HG02840 (cell line): ENCODE data around the gene TMEM132D.

Experiments
- ATAC-seq: cut with Tn5 transposase; IDR thresholded peaks from one replicate; pipeline ENCODE4 v1.9.1; 2021; ENCODE audit warnings: mild to moderate bottlenecking, moderate library complexity, moderate number of reproducible peaks; ENCODE audit not compliant: unreplicated experiment, low FRiP score

TMEM132D gene

GRCh38 chr12:129606239-129606638 lies 297.6 kb downstream of the TMEM132D start:
- no peak for ATAC-seq

DNA sequence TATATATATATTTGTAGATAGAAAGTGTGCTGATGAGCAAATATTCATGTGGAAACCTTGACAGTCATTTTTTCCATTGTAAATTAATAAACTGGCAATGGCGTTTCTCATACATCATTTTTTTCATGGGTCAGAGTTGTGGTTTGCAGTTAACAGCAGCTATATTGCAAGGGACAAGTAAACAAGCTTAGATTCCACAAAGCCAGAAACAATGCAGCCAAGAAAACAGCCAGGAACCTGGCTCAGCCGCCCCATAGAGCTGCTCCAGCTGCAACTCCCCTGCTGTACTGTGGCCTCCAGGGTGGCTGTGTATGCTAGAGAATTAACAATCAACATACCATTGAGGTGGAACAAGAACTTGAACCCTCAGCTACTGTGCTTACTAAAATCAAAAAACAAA lies 298.2 kb downstream of the TMEM132D start:
- ATAC-seq, result no peak

- ATAC-seq, result no peak
These were observed 299.3 kb downstream of the TMEM132D start for GRCh38 chr12:129604506-129604905.

DNA sequence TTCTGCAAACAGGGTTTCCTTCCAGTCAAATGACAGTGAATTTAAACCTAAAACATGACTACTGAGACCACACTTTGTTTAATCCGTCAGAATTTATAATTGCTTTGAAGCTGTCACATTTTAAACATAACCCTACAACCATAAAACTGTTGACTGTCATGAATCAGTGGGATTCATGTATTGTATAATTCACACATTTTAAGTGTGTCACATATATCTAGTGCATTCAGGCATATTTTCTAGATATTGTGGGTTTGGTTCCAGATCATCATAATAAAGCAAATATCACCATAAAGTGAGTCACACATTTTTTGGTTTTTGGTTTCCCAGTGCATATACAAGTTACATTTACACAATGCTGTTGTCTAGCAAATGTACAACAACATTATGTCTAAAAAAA lies 304.4 kb downstream of the TMEM132D start:
- ATAC-seq, result no peak

DNA sequence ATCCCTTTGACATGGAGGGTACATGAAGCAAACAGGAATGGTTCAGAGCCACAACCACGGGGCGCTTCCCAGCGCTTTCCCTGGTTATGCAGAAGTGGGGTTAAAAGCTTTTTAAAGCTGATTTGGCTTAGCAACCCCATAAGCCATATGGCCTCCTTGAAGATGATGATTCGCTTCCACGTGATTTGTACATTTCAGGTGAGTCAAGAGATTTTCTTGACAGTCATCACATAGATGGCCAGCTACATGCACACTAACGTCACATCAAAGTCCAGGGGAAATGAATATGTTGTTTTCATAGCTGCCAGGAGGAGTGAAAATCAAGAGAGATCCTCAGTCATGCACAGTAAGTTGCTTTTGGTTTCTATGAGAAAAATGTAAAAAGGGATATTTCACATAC lies 309.7 kb downstream of the TMEM132D start:
- ATAC-seq, result no peak

- no peak for ATAC-seq
These were observed 311.4 kb downstream of the TMEM132D start for GRCh38 chr12:129592449-129592848.

DNA sequence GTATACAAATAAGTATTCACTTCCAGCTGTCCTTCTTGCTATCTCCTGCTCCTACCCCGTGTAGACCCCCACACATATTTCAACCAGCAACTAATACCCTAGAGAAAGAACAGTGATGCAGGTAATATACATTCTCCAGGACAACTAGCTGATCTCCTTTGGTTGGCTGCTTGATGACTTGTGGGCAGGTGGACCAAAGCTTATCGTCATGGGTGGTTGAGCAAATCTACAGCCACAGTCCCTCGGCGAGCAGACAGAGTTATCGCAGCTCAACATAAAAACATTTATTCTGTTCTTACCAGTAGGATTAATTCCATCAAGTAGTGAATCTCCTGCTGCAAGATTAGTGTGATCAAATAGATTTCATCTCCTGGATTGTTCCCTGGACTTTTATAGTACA lies 314.3 kb downstream of the TMEM132D start:
- no peak for ATAC-seq

DNA sequence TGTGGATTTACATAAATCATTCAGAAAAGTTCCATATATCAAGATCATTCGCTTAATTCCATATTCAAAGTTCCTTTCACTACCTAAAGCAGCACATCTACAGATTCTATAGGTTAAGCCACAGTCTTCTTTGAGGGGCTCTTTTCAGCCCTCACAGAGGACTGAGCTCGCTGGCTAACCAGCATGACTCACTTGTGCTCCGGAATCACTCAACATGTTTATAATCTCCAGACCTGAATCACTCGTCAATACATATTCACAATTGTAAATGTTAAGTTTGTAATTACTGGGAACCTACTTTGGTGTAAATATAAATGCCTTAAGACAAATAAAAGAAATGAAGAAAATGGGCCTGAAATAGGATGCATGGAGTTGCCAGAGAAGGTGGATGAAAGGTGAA lies 315.7 kb downstream of the TMEM132D start:
- ATAC-seq, result no peak

- no peak for ATAC-seq
These were observed 318.5 kb downstream of the TMEM132D start for GRCh38 chr12:129585296-129585695.

- no peak for ATAC-seq
These were observed 323.9 kb downstream of the TMEM132D start for GRCh38 chr12:129579879-129580278.

- ATAC-seq, result no peak
These were observed 331.8 kb downstream of the TMEM132D start for GRCh38 chr12:129571901-129572494.

GRCh38 chr12:129570796-129571400 lies 332.9 kb downstream of the TMEM132D start:
- no peak for ATAC-seq

- ATAC-seq, result no peak
These were observed 337.0 kb downstream of the TMEM132D start for GRCh38 chr12:129566800-129567199.

GRCh38 chr12:129564768-129565167 lies 339.1 kb downstream of the TMEM132D start:
- no peak for ATAC-seq

DNA sequence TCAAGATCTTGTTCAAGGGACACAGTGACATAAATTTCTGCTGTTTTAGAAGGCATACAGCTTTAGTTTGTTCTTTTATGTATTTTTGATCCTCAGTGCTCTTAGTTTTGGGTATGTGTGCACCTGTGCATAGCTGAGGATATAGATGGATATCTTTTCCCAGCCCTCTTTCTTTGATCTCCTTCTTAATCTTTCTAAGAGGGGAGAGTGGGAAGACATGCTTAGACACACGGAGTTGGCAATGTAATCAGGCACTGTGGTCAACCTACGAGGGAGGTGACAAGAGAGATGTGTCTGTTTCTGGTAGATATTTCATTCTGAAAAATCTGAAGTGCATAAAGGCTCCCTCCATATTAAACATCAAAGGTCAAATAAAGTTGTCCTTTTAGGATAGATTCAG lies 340.6 kb downstream of the TMEM132D start:
- no peak for ATAC-seq

- no peak for ATAC-seq
These were observed 342.5 kb downstream of the TMEM132D start for GRCh38 chr12:129561304-129561703.

DNA sequence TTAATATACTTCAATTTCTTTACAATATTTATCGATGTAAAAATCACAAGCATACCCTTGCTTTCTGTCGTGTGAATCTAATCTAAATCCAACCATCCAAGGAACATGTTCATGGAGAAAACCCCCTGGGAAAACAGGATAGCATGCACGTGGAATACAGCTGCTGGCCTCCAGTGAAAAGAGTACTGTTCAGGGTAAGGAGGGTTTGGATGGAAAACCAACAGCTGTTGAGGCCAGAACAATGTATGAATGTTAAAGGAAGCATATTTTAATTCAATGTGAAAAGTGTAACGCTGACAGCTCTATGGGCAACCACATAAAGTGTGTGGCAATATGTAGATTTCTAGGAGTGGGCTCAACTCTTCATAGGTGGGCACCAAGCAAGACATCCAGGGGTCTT lies 344.0 kb downstream of the TMEM132D start:
- ATAC-seq, result no peak

DNA sequence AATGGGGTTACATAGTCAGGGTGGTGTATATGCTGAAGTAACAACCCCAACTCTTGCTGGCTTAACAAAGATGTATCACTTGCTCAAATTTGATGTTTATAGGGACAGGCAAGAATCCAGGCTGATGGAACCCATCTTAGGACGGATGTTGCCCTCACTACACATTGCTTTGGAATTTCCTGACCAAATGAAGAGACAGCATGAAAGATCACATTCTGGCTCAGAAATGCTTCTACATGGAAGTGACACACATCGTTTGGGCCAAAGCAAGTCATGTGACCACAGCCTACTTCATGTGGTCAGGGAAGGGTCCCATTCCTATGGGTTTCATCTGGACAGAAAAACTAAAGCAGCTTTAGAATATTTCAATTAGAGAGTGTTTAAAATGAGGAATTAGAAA lies 345.8 kb downstream of the TMEM132D start:
- no peak for ATAC-seq

DNA sequence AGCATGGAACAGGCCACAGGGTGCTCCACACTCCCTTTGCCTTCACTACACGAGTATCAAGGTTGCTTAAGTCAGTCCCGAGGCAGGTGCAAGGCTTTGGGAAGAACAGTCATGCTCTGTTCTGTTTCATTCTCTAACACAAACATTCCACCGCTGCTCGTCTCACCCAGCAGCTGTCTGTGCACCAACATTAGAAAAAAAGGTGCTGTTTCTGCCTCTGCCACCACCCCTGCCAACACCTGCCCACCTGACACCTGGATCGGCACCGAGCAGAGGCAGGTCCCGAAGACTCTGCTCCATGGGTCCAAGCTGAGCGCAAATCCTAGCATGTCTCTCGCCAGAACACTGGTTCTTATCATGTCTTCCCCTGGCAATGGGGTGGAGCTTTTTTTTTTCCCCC lies 347.7 kb downstream of the TMEM132D start:
- ATAC-seq, result no peak

DNA sequence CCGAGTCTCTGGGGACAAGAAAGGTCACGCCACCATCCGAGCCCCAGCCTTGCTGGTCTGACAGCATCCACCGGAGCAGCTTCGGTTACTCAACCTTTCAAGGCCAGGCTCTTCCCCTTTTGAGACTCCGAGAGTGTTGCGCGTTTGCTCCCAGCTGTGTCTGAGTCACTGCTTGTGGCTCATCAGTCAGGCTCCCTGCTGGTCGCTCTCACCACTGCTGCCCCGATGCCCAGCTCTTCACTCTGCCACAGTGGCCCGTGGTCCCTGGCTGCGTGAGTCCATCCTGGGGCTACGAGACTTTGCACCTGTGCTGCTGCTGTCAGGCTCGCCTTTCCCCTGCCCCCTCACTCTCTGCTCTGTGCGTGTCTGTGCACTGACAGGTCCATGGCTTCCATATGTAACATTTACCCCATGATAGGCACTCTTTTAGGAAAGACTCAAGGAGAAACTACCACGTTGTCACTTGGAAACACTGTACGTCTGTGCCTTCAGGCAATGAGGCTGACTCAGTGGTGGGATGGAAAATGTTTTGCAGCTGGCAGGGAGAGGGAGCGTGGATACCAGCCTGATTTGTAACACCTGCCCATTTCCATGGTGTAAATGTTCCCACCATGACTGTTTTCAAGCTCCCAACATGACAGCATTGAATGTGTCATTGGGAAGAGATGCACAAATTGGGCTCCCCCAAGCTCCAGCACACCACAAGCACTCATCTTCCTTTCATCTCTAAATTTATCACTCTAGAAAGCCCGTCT lies 350.7 kb downstream of the TMEM132D start:
- ATAC-seq, result no peak

- no peak for ATAC-seq
These were observed 352.4 kb downstream of the TMEM132D start for GRCh38 chr12:129551441-129551840.

DNA sequence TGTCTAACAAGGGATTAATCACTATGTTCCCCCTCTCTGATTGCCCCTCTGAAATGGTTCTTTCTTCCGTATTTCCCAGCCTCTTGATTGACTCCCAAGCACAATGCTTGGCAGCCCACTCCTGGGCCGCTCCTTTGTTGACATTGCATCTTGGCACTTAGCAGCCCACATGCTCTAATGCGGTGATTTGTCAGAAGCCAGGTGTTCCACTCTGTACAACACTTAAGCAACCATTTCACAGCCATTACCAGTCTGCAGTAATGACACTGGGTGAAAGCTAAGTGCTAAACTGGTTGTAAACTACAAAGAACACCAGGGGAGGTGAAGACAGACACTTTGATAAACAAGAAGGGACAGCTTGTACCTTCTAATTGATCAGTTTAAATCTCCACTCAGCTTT lies 353.5 kb downstream of the TMEM132D start:
- no peak for ATAC-seq
